ENCODE measurements around the gene SRP68. TPM values are rescaled to one million over a fixed set of nuclear protein-coding genes. Genes with fewer than 3 reads are reported as not detected.

Gene SRP68
- total RNA-seq, 1 donor from 2014 or later = 74.3 TPM

GRCh38 chr17:76081295-76082210, 9.2 kb upstream of the SRP68 start:
- no peak for FAIRE-seq
- Histone ChIP-seq H3K4me3 (ENCODE audit: insufficient read depth, low read depth, low read length) (no peak overlapping the region), H3K27ac (ENCODE audit: low read depth, low read length) (no peak overlapping the region), H3K9ac (ENCODE audit: low read length) (no peak overlapping the region), H3K79me2 (ENCODE audit: insufficient read depth, low read length) (no peaks in the 10 kb centered on the region), H3K9me3 (ENCODE audit: insufficient read depth, low read depth, low read length) (no peaks in the 10 kb centered on the region), H2AFZ (ENCODE audit: low read depth, low read length) (no peak overlapping the region), H3K27me3 (ENCODE audit: insufficient read depth, low read length) (peaks cover 41% of the 10 kb centered on the region), H3K4me1 (ENCODE audit: insufficient read depth, low read length) (peaks cover 2% of the 10 kb centered on the region), H3K4me2 (ENCODE audit: low read length) (no peak overlapping the region), H4K20me1 (ENCODE audit: insufficient read depth, low read length) (peaks cover 28% of the 10 kb centered on the region), H3K36me3 (ENCODE audit: insufficient read depth, low read length) (peaks cover 7% of the 10 kb centered on the region)
- peaks cover 18% of the 10 kb centered on the region for H3K4me1 Mint-ChIP-seq (ENCODE audit: low read depth, unreplicated experiment)
- H3K4me3 Mint-ChIP-seq (ENCODE audit: unreplicated experiment) = peak overlapping the region; percentile 69
- TF ChIP-seq EZH2 (IDR thresholded peaks at IDR 0.05; ENCODE audit: insufficient read depth, low read length) = no peak
- TF ChIP-seq, protein P1, sequence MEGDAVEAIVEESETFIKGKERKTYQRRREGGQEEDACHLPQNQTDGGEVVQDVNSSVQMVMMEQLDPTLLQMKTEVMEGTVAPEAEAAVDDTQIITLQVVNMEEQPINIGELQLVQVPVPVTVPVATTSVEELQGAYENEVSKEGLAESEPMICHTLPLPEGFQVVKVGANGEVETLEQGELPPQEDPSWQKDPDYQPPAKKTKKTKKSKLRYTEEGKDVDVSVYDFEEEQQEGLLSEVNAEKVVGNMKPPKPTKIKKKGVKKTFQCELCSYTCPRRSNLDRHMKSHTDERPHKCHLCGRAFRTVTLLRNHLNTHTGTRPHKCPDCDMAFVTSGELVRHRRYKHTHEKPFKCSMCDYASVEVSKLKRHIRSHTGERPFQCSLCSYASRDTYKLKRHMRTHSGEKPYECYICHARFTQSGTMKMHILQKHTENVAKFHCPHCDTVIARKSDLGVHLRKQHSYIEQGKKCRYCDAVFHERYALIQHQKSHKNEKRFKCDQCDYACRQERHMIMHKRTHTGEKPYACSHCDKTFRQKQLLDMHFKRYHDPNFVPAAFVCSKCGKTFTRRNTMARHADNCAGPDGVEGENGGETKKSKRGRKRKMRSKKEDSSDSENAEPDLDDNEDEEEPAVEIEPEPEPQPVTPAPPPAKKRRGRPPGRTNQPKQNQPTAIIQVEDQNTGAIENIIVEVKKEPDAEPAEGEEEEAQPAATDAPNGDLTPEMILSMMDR (IDR thresholded peaks at IDR 0.05; ENCODE audit: insufficient read depth, low read depth, low read length) = no peak
- H3K36me3 Mint-ChIP-seq (ENCODE audit: low read depth, unreplicated experiment) = peaks cover 14% of the 10 kb centered on the region
- H3K9me3 Mint-ChIP-seq (ENCODE audit: unreplicated experiment) = no peaks in the 10 kb centered on the region
- DNase-seq (ENCODE audit: low read depth) = no peak
- no peak overlapping the region for H3K27ac Mint-ChIP-seq (ENCODE audit: unreplicated experiment)
- peaks cover 26% of the 10 kb centered on the region for H3K27me3 Mint-ChIP-seq (ENCODE audit: low read depth, unreplicated experiment)

DNA sequence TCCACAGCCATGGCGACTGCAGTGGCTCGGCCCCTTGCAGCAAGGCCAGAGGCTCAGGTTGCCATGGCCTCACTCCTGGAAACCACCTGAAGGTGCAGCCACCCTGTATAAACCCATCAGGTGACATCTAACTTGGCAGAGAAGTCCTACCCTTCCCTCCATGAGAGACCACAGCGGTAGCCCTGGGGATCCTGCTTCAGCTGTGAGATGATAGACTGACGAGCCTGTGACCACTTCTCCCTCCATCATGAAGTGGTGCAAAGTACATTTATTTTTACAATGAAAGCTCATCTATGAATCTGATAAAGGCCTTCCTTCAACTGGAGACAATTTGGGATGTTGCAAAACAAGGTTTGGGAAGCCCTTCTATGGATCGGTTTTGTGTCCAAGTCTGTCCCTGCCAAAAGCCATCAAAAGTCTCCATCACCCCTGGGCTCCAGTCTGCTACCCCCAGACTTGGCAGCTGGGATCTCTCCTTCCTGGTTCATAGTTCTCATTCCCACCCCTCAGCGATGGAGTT, 8.5 kb upstream of the SRP68 start:
- H3K9me3 ChIP-seq (ENCODE audit: insufficient read depth, low read depth, low read length) = no peaks in the 10 kb centered on the region
- peaks cover 48% of the 10 kb centered on the region for H3K27me3 ChIP-seq (ENCODE audit: insufficient read depth, low read length)
- no peak for TF ChIP-seq EZH2 (IDR thresholded peaks at IDR 0.05; ENCODE audit: insufficient read depth, low read length)
- TF ChIP-seq, protein P1 (IDR thresholded peaks at IDR 0.05; ENCODE audit: insufficient read depth, low read depth, low read length) = no peak
- DNase-seq (ENCODE audit: low read depth) = no peak
- Mint-ChIP-seq H3K27me3 (ENCODE audit: low read depth, unreplicated experiment) (peaks cover 33% of the 10 kb centered on the region), H3K36me3 (ENCODE audit: low read depth, unreplicated experiment) (peaks cover 13% of the 10 kb centered on the region), H3K9me3 (ENCODE audit: unreplicated experiment) (no peaks in the 10 kb centered on the region), H3K4me1 (ENCODE audit: low read depth, unreplicated experiment) (peaks cover 18% of the 10 kb centered on the region), H3K4me3 (ENCODE audit: unreplicated experiment) (no peak overlapping the region), H3K27ac (ENCODE audit: unreplicated experiment) (peak overlapping the region; percentile 34)
- no peaks in the 10 kb centered on the region for H3K79me2 ChIP-seq (ENCODE audit: insufficient read depth, low read length)
- no peak overlapping the region for H2AFZ ChIP-seq (ENCODE audit: low read depth, low read length)
- H3K9ac ChIP-seq (ENCODE audit: low read length) = no peak overlapping the region
- no peak overlapping the region for H3K4me2 ChIP-seq (ENCODE audit: low read length)
- H4K20me1 ChIP-seq (ENCODE audit: insufficient read depth, low read length) = peaks cover 28% of the 10 kb centered on the region
- no peak overlapping the region for H3K27ac ChIP-seq (ENCODE audit: low read depth, low read length)
- H3K36me3 ChIP-seq (ENCODE audit: insufficient read depth, low read length) = peaks cover 7% of the 10 kb centered on the region
- no peak overlapping the region for H3K4me3 ChIP-seq (ENCODE audit: insufficient read depth, low read depth, low read length)
- FAIRE-seq = no peak
- H3K4me1 ChIP-seq (ENCODE audit: insufficient read depth, low read length) = peaks cover 6% of the 10 kb centered on the region

Measured in astrocyte (in vitro differentiated cells and primary cell).